T1000 (cell line): ENCODE data around the gene ANKRD61.
A peak's percentile ranks its signal among the peaks of the same experiment; 100 is the strongest.
"Not testable (repeated sequence)": the region's sequence is repeated elsewhere in the genome, so short reads cannot be mapped to it uniquely, and the experiment has no call there.

Experiments
- DNase-seq: peaks from one replicate; lab custom pipeline; 2025; ENCODE audit warnings: mixed read lengths; lab: John Stamatoyannopoulos, UW

Gene ANKRD61

DNA sequence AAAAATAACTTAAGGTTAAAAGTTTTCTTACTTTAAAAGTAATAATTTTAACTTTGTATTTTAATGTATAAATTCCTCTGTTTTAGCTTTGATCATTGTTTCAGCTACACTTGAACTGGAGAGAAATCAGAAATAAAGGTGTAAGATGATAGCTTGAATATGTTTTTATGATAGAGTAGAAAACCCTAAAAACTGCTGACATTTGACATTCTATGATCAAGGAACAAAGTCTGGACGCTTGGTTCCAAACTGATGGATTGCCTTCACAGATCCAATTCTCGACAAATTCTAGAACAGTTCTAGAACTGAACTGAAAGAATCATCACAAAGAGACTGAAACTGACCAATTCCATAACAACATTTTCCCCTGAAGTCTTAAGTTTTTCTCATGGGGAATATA, at the start of gene ANKRD61:
ANKRD61 (plus strand) TSS at position 389 of the 400 bp plus-strand sequence; CDS start at position 389, 0 bp downstream.
- no peak for DNase-seq

DNA sequence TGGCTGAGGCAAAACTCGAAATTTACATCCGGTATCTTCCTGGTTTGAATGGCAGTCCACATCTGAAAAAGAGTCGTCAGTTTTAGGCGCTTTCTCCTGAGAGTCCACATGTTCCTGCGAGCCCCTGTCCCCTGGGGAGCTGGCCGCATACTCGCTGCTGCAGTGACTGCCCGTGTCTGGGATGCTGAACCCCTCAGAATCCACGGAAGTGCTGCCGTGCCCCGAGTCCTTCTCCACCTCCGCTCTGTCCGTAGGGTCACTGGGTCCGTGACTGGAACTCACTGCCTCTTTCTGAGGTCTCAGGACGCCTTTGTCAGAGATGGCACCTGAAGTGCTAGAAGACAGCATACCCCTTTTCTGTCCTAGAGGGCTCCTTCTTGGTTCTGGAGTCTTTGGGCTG, 44.1 kb upstream of the ANKRD61 start:
- not testable (repeated sequence) for DNase-seq

DNA sequence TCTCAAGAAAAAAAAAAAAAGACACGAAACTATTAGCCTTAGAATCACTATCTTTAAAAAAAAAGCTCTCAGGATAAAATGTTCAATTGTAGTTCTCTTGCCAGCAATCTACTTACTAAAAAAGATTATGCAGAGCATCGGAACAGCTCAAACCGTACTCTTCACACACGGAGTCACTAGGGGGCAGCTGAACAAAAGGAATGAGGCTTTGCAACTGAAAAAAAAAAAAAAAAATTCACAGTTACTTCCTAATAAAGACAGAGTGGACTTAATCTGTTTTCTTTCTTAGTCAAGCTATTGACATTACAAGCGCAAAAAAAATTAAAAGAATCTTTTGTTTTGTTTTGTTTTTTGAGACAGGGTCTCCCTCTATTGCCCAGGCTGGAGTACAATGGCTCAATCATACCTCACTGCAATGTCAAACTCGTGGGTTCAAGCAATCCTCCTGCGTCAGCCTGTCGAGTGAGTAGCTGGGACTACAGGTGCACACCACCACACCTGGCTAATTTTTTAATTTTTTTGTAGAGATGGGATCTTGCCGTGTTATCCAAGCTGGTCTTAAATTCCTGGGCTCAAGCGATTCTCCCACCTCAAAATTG, 33.9 kb upstream of the ANKRD61 start:
- no peak for DNase-seq

DNA sequence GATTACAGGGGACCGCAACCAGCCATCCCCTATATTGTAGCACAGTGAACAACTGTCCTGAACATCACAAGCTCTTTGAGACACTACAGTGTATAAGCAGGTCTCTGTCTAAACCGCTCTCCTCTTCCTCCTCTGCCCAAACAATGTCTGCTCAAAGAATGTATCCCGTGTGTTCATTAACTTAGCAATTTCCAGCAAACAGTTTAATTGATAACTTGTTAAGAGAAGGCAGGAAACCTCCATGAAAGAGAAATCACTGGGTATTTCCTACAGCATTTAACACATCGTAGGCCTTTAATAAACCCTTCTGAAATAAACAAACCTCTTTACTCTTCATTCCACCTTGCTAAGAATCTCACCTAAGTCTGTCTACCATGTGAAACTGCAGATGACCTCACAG, 23.8 kb upstream of the ANKRD61 start:
- DNase-seq: no peak

DNA sequence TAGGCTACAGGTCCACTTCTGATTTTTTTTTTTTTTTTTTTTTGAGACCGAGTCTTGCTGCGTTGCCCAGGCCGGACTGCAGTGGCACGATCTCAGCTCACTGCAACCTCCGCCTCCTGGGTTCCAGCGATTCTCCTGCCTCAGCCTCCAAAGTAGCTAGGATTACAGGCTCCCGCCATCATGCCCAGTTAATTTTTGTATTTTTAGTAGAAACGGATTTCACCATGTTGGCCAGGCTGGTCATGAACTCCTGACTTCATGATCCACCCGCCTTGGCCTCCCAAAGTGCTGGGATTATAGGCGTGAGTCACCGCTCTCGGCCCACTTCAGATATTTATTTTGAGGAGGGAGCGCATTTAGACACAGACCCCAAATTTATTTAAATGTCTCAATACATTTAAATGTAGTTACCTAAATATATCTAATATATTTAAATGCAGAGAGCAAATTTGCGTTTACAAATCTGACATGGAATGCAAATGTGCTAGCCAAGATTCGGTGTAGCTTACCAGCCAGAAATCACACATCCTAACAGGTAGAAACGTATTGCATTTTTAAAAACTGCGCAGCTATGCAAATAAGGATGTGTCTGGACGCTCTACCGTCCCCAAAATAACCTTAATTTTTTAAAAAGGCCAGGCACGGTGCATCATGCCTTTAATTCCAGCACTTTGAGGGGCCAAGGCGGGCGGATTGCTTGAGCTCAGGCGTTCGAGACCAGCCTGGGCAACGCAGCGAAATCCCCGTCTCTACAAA, 23.2 kb upstream of the ANKRD61 start:
- not testable (repeated sequence) for DNase-seq

DNA sequence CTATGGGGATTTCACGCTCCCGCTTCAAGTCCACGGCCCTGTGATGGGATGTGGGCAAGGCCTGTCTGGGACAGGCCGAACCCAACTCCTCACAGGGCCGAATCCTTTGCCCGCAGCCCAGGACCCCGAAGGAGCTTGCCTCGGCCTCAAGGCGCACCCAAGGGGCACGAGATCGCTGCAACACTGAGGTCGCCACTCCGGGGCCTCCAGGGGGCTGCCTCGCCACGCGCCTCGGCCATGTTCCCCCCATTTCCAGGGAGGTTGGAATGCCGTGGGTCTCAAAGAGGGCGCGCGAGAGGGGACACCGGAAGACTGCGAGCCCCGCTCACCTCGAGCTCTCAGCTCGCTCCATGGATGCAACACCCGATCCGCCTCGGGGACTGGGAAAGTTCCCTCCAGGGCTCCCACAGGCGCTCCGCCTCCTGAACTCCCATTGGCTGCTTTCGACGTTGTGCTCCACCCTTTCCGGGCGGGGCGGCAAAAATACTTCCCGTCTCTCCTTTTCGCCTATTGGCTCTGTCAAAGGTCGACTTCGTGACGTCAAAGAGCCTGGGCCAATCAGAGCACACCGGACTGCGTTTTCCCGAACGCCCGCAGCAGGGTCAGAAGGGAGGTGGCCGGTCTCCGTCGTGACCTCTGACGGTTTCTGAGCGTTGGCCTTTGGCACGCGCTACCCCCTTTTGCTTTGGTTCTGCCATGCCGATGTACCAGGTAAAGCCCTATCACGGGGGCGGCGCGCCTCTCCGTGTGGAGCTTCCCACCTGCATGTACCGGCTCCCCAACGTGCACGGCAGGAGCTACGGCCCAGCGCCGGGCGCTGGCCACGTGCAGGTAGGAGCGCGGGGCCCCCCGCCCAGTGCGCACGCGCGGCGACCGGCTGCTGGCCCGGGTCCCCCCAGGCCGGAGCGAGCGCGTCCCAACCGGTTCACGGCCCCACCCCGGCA, 22.2 kb upstream of the ANKRD61 start, which contains the start of the genes AIMP2 and PMS2:
AIMP2 (plus strand) TSS at position 605 of the 944 bp plus-strand sequence; CDS start at position 697, 92 bp downstream.
PMS2 (minus strand) TSS at position 382 of the 944 bp plus-strand sequence; CDS start at position 352, 30 bp downstream.
- DNase-seq: peak; percentile 95

DNA sequence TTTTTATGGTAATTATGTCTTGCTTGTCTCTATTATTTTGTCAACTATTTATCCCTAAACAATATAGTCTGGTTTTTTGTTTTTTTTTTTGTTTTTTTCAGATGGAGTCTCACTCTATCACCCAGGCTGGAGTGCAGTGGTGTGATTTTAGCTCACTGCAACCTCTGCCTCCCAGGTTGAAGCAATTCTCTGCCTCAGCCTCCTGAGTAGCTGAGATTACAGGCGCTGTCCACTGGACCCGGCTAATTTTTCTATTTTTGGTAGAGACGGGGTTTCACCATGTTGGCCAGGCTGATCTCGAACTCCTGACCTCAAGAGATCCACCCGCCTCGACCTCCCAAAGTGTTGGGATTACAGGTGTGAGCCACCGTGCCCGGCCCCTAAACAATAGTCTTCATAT, 20.8 kb upstream of the ANKRD61 start:
- not testable (repeated sequence) for DNase-seq

DNA sequence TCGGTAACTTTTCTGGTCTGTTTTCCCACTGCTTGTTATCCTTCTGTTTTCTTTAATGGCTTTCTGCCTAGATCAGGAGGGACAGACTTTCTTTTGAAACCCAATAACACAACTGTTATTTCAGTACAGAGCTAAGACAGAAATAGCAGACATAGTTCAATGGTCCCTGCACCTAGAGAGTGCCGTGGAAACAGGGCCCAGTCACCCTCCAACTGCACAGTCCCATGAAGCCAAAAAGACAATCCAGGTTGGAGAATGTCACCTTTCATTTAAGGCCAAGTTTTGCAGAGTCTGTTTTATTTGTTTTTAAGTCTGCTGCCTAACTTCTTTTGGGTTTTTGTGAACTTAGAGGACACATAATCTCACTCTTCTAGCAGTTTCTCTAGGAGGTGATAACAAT, 19.6 kb upstream of the ANKRD61 start:
- DNase-seq: no peak

DNA sequence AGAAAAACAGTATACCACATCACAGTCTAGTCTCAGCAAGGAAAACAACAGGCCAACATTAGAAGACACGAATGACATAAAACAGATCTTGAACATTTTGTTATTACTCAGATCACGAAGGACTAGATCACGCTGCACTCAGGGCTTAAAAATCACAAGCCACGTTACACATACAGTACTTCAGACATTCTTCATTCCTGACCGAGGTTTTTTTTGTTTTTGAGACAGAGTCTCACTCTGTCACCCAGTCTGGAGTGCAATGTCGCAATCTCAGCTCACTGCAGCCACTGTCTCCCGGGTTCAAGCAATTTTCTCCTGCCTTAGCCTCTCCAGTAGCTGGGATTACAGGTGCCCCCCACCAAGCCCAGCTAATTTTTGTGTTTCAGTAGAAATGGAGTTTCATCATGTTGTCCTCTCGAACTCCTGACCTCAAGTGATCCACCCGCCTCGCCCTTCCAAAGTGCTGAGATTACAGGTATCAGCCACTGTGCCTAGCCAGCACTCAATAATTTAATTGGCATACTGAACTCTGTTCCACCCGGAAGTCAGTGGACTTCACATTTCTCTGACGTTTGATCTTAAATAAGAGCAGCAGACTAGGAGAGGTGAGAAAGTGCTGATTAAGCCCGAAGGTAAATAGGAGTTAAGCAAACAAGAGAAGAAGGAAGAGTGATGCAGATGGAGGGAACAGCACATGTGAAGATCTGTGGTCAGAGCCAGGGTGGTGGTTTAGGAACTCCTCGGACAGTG, 18.6 kb upstream of the ANKRD61 start:
- no peak for DNase-seq

DNA sequence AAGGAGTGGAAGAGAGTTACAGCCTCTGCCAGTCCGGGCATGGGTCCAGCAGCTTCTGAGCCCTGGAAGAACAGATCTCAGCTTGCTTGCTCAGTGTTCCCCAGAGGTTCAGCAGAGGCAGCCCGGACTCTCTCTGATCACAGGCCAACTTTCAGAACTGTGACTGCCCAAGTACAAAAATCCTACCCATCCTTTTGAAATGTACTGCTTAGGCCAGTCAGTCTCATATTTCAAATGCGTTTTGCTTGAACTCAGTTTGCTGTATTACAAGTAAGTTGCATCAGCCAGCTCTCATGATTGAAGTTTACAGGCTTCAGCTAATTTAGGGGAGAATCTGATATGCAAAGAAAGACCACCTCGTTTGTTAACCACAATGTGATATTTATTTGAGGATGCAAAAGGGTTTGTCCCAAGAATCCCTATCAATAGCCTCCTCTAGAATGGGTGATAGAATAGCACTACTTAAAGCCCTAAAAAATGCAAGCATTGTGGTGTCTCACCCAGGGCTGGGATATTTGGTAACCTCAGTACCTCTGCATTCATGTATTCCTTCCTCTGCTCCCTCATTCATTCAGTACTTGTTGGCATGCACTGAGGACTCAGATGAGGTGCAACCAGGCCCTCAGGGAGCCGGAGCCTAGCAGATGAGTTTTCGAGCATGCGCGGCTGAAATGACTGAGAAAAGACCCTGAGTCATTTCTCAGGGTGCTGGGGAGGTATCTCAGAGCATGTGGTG, 15.1 kb upstream of the ANKRD61 start:
- DNase-seq: no peak

DNA sequence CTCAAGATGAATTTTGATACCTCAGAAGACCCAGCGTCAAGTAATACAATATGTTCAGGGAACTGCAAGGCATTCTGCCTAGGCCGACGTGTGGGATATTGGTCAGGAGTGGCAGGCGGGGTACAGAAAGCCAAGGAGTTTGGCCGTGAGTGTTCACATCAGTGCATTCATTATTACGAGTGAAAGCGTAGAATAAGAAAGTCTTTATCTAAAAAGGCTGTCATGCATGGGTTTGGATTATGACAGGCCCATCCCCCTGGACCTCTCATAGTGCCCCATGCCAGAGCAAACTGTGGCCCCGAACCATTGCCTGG, 14.6 kb upstream of the ANKRD61 start:
- DNase-seq: no peak

DNA sequence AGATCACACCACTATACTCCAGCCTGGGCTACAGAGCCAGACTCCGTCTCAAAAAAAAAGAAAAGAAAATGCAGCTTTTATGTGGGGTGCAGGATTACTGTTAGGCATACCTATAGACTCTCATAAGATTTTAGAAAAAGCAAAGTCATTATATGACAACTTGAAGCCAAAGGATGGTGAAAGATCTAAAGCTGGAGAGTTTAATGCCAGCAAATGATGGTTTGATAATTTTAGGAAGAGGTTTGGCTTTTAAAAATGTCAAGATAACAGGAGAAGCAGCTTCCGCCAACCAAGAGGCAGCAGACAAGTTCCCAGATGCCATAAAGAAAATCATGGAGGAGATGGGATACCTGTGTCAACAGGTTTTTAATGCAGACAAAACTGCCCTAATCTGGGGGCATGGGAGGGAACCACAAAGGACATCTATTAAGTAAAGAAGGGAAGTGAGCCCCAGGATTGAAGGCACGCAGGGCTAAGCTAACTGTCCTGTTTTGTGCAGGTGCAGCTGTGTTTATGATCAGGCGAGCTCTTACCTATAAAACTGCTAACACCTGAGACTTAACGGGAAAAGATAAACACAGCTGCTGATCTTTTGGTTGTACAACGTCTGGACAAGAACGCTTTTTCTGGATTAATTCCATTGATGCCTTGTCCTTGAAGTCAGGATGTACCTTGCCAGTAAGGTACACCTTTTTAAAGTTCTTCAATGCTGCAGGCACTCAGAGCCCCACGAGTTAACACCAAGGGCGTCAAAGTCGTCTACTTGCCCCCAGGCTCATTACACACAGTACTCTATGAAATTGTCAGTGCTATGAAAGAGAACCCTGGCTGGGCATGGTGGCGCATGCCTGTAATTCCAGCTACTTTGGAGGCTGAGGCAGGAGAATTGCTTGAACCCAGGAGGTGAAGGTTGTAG, 10.5 kb upstream of the ANKRD61 start:
- DNase-seq: no peak

DNA sequence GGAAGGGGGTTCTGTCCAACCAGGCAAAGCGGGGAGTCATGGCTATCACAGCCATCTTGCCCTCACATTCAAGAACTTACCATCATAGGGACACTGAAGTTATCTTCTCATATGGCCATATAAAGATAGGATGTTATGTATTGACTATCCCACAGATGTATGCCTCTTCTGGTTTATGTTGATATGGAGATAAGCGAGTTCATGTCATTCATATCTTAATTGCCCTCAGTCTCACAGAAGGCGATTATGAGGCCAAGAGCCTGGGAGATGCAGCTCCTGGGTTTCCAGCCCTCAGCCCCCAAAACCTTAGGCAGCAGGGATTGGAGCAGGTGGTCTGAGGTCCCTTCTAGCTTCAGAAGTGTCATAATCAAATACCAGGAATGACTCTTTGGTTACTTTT, 8.5 kb upstream of the ANKRD61 start:
- DNase-seq: no peak

DNA sequence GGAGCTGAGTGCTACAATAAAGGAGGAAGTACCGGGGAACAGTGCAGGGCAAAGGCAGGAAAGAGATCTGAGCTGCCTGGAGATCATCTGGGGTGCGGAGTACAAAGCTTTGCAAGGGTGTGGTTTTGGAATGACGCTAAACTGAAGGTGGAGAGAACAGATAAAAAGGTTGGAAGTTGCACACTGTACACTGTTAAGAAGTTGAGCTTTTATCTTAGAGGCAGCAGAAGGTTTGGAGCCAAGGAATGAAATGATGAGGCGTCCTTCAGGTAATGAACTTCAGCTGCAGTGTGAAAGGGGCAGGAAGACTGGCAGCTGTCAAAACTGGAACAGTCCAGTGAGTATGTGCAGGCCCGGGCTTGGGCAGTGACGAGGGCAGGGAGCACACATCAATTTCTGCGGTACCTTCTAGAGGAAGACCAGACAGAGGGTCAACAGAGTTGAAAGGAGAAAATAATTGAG, 7.2 kb upstream of the ANKRD61 start:
- DNase-seq: no peak

DNA sequence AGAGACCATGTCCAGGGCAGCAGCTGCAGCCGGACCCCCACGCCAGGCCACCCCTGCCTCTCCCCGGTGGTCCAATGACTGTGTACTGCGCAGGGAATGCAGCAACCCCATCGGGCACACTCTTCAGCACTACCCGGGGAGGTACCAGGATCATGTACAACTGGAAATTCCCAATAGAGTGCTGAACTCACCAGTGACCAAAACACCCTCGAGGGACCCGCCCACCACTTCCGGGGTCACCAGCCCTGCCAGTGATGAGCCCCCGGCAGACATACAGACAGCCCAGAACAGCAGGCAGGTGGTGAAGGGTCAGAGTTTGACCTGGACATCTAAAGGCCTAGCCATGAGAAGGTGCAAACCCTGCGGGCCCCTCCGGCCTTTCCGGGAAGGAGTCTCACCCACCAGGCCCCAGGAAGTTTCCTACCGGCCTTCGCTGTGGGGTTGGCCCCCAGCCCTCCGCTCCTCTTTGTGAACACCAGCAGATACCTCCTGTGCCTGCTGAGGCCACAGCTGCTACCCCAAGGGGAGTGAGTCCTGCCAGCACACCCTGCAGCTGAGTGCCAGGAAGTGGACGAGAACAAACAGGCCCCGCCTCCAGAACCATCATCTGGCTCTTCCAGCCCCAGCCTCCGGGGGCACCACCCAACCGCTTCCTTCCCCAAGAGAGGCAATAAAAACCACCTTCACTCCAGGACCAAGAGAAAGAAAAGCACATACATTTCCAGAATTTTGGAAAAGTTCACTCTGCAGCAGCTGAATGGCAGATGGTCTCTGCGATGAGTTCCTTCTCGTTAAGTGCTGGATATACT, 5.0 kb upstream of the ANKRD61 start:
- DNase-seq: no peak

DNA sequence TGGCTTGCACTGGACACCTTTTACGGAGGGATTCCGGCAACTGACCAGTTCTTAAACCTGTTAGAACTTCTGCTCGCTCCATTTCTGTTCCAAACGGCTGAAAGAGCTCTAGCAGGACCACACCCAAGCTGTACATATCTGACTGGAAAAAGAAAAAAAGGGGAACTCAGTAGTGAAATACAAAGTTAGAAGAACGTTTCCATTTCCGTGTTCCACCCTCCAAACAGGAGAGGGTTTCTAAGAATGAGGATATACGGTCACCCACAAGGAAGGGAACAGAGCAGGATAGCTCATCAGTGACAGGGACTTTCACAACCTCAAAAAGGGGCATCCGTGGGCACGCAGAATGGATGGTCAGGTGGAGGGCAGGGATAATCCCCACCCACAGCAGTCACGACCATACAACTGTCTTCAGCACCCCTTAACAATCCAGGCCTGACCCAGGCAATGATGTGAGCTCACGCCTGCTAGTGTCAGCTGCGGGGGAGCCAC, 4.3 kb upstream of the ANKRD61 start:
- no peak for DNase-seq

DNA sequence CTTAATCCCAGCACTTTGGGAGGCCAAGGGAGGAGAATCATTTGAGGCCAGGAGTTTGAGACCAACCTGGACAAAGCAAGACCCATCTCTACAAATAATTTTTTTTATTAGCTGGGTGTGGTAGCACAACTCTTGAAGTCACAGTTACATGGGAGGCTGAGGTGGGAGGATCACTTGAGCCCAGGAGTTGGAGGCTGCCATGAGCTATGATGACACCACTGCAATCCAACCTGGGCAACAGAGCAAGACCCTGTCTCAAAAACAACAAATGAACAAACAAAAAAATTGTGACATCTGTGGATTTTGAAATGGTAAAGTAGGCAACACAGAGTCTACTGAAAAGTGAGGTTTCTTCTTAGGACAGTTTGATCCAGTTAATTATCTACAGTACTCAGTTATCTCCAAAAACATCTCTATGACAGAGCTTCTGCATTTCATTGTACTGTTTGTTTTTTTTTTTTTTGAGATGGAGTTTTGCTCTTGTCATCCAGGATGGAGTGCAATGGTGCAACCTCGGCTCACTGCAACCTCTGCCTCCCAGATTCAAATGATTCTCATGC, 3.3 kb upstream of the ANKRD61 start:
- DNase-seq: no peak

DNA sequence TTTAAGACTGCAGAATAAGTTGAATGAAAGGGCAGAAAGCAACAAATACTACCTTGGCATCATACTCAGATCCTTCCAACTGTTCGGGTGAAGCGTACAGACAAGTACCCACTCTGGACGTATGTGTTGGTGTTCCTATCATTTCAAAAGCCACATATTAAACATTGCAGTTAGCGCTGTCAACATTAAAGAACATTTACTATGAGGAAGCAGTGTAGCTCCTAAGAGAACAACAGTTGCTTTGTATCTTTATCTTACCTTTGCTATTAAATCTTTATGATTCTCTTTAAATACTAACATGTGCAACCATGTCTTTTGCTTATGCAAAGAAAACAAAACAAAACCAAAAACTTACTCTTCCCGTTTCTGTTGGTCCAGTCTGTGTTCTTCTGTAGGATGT, 2.6 kb upstream of the ANKRD61 start:
- DNase-seq: no peak

DNA sequence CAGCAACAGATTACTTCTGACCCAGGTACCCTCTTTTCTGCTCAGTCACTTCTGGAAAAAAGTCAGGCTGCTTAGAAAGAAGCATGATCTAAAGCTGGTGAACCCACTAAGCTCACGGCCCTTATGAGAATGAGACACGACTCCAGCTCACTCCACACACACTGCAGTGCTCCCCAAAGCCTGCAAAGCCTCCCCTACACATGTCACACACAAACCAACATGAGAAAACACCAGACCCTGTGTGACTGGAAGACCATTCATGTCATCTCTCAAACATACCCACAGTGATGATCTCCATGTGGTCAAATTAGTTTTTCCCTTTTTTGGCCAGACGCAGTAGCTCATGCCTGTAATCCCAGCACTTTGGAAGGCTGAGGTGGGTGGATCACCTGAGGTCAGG, 391 bp downstream of the ANKRD61 start:
- no peak for DNase-seq
